IMR-90 (cell line): Measurements from ENCODE around the gene PAPPA.

Experiments used
- BHLHE40 ChIP-seq: fragments of 150-350 bp; IDR thresholded peaks from 2 replicates; pipeline ENCODE4 v1.6.1; 2016; ENCODE audit warnings: mild to moderate bottlenecking, low read depth, low read length
- CEBPB ChIP-seq: IDR thresholded peaks from 2 replicates; pipeline ENCODE4 v1.6.1; 2012; ENCODE audit warnings: low read depth, low read length, improper control_type of control experiment
- FOS ChIP-seq: fragments of 150-350 bp; IDR thresholded peaks from 2 replicates; pipeline ENCODE4 v1.6.1; 2016; ENCODE audit warnings: low read depth, low read length
- MAFK ChIP-seq: IDR thresholded peaks from 2 replicates; pipeline ENCODE4 v1.6.1; 2012; ENCODE audit warnings: low read depth, low read length, improper control_type of control experiment
- MXI1 ChIP-seq: IDR thresholded peaks from 2 replicates; pipeline ENCODE4 v1.6.1; 2012; ENCODE audit warnings: low read depth, mild to moderate bottlenecking, low read length, moderate library complexity, borderline replicate concordance
- NFE2L2 ChIP-seq: fragments of 150-350 bp; IDR thresholded peaks from 2 replicates; pipeline ENCODE4 v1.6.1; 2016; ENCODE audit warnings: low read depth, mild to moderate bottlenecking, low read length
- POLR2A ChIP-seq: IDR thresholded peaks from 2 replicates; pipeline ENCODE4 v1.6.1; 2012; ENCODE audit warnings: mild to moderate bottlenecking, low read depth, low read length
- RAD21 ChIP-seq: IDR thresholded peaks from 2 replicates; pipeline ENCODE4 v1.6.1; 2012; ENCODE audit warnings: low read length, improper control_type of control experiment
- RCOR1 ChIP-seq: IDR thresholded peaks from 2 replicates; pipeline ENCODE4 v1.6.1; 2012; ENCODE audit warnings: mild to moderate bottlenecking, low read length, improper control_type of control experiment; ENCODE audit not compliant: insufficient replicate concordance
- RFX5 ChIP-seq: IDR thresholded peaks from 2 replicates; pipeline ENCODE4 v1.8.0; 2012; ENCODE audit warnings: low read depth, mild to moderate bottlenecking, low read length, moderate library complexity
- SMC3 ChIP-seq: fragments of 150-350 bp; IDR thresholded peaks from 2 replicates; pipeline ENCODE4 v1.6.1; 2016; ENCODE audit warnings: low read depth, mild to moderate bottlenecking, antibody characterized with exemption, low read length, moderate library complexity
- TF ChIP-seq, protein P1 (sequence below): conservative IDR thresholded peaks from 2 replicates; pipeline ENCODE4 v1.5.1; 2012; ENCODE audit warnings: mild to moderate bottlenecking, low read depth, low read length, improper control_type of control experiment
- TF ChIP-seq, protein P2 (sequence below): fragments of 150-350 bp; IDR thresholded peaks from 2 replicates; pipeline ENCODE4 v1.6.1; 2017; ENCODE audit warnings: mild to moderate bottlenecking, antibody characterized with exemption, low read length, low read depth

DNA sequence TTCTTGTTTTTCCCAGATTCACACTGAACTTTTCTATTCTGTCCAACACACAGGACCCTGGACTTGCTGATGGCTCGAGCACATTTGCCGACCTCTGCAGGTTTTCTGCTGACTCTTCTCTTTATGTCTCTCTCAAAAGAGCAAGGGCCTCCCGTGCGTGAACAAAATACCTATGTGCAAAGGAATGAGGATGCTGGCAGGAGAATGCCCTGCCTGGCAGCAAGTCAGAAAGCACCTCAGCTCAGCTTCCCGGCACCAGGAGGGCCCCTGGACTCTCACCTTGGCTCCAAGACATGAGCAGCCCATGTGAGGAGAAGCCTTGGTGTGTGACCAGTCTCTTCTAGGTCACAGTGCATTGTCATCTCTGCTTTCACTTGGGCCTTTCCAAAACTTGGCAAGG lies 36.1 kb downstream of the PAPPA start:
- TF ChIP-seq, protein P1, sequence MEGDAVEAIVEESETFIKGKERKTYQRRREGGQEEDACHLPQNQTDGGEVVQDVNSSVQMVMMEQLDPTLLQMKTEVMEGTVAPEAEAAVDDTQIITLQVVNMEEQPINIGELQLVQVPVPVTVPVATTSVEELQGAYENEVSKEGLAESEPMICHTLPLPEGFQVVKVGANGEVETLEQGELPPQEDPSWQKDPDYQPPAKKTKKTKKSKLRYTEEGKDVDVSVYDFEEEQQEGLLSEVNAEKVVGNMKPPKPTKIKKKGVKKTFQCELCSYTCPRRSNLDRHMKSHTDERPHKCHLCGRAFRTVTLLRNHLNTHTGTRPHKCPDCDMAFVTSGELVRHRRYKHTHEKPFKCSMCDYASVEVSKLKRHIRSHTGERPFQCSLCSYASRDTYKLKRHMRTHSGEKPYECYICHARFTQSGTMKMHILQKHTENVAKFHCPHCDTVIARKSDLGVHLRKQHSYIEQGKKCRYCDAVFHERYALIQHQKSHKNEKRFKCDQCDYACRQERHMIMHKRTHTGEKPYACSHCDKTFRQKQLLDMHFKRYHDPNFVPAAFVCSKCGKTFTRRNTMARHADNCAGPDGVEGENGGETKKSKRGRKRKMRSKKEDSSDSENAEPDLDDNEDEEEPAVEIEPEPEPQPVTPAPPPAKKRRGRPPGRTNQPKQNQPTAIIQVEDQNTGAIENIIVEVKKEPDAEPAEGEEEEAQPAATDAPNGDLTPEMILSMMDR = no peak
- TF ChIP-seq, protein P2, sequence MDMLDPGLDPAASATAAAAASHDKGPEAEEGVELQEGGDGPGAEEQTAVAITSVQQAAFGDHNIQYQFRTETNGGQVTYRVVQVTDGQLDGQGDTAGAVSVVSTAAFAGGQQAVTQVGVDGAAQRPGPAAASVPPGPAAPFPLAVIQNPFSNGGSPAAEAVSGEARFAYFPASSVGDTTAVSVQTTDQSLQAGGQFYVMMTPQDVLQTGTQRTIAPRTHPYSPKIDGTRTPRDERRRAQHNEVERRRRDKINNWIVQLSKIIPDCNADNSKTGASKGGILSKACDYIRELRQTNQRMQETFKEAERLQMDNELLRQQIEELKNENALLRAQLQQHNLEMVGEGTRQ = no peak
- TF ChIP-seq RCOR1 (no peak), POLR2A (no peak), RFX5 (no peak), MAFK (peak; percentile 85), RAD21 (no peak), CEBPB (no peak), MXI1 (no peak), SMC3 (no peak), NFE2L2 (no peak), FOS (no peak), BHLHE40 (no peak)
